NCI-H1092 (cell line): ENCODE results near the gene ESR1.
"Not testable (repeated sequence)": the region's sequence is repeated elsewhere in the genome, so short reads cannot be mapped to it uniquely, and the experiment has no call there.

Experiments used
- DNase-seq: peaks from one replicate; lab custom pipeline; 2025; lab: John Stamatoyannopoulos, UW

ESR1 gene

DNA sequence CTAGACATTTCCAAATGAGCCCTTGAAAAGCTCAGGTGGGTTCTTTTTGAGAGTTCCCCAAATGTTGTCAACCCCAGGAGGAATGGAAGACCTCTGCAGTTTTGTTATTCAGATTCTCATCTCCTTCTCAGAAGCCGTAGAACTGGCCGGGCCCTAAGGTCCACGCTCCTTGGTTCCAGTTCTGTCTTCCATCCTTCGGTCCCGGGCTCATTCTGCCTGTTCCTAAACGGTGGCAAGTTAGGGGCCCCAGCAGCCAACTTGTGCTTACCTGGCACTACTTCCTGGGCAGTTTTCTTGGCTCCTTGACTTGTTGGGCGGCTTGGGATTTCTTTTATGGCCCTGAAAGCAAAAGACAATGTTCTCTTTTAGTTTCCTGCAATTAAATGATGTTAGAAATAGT lies 6.4 kb downstream of the ESR1 start:
- DNase-seq: no peak

DNA sequence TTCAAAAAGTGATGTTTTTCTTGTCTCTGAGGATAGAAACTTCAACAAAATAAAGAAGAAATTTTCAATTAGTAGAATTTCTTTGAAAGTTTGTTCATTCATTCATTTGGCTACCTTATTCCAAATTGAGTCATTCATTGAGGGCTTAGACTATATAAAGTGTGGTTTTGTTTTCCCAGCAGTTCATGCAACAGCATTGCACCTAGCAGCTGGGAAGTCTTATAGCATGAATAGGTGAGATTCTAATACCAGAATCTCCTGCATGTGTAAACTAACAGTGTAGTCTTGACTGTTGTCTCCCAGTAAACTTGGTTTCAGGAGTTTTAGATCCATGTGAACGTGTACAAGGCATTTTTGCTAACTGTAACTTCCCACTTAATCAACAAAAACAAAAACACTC lies 7.1 kb downstream of the ESR1 start:
- no peak for DNase-seq

DNA sequence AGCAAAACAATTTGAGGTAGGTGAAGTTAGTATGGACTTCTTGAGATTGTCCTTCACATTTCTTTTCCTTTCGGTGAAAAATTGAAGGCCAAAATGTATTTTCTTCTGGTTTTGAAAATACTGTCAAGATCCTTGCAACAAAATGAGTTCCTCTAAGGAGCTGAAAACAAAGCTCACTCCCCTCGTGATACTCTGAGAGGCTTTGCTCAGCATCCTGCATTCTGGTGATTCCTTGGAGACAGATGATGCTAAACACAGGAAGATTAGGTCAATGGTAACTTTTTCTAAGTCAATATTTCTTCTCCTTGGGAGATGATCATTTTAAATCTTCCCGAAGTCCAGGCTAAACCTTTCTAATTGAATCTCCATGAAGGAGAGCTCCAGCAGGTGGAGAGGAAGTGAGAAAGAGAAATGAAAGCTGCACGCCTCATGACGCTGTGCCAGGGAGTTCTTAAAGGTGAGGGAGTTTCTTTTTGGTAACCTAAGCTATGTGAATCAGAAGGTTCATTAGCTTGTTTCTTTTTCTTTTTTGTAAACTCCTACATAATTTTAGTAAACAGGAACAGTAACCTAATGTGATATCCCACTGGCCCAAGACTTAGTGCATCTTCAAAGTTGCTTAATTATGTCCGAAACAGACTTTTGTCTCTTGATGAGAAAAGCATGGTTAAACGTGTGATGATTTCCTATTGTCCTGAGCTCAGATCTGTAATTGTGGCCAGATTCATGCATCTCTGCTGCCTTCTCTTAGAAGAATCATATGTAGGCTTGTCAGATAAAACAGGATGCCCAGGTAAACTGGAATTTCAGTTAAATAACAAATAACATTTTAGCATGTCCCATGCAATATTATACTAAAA lies 15.0 kb downstream of the ESR1 start:
- no peak for DNase-seq

DNA sequence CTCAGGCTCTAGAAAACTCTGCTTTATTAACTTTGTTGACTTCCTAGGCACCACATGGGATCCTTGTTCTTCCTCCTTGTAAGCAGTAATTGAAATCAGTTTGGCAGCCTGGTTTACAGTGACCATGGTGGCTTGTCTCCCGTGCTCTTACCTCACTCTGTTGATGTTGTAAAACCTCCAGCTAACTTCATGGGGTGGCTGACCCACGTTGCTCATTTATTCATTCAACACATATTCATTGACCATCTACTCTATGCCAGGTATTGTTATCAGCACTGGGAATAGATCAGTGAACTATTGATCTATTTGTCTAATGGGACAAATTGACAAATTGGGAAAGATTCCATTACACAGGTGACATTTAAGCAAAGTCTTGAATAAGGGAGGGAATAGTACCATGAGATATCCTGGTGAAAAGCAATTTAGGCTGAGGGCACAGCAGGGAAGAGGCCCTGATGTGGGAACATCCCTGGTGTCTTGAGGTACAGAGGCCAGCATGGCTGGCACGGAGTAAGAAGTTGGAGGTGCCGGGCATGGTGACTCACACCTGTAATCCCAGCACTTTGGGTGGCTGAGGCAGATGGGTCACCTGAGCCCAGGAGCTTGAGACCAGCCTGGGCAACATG lies 19.1 kb downstream of the ESR1 start:
- DNase-seq: no peak

DNA sequence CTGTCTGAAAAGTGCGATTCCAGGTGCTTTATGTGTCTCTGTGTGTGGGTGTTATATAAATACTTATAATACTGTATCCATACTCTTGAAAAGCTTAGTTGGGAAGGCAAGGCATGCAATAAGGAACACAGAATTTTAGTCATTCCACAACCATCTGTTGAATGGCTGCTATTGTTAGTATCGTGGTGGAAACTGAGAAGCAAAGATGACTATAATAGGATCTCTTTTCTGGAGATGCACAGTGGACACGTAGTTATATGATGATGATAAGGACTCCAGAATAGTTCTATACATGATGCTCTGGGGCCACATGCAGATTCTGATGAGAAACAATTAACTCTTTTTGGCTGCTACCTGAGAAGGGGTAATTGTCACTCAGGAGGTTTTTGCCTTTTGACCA lies 25.2 kb downstream of the ESR1 start:
- no peak for DNase-seq

DNA sequence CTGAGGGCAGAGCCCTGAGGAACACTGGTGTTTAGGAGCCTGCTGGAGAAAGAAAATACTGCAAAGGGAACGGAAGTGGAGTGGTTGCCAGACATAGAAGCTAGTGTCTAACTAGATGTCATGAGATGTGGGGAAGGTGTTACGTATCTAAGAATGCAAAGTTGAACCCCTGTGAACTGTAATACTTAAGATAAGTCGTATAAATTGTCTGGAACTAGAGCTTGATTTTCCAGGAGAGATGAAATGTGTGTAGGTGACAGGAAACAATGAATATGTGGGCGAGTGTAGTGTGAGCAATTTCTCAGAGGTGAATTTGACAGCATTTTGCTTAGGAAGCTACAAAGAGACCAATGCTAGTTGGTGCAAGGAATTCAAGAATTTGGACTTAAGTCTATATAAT lies 27.9 kb downstream of the ESR1 start:
- no peak for DNase-seq

DNA sequence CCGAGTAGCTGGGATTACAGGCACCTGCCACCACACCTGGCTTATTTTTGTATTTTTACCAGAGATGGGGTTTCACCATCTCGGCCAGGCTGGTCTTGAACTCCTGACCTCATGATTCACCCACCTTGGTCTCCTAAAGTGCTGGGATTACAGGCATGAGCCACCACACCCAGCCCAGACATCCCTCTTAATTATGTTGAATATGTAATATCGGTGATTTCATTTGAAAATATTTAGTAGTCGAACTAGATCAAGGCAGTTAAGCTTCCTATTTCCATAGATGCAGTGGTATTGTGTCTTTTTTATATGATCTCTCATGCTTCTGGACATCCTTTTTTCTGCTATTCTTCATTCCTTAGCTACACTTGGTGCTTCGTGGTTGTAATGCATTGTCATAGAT lies 29.7 kb downstream of the ESR1 start:
- DNase-seq: no peak

DNA sequence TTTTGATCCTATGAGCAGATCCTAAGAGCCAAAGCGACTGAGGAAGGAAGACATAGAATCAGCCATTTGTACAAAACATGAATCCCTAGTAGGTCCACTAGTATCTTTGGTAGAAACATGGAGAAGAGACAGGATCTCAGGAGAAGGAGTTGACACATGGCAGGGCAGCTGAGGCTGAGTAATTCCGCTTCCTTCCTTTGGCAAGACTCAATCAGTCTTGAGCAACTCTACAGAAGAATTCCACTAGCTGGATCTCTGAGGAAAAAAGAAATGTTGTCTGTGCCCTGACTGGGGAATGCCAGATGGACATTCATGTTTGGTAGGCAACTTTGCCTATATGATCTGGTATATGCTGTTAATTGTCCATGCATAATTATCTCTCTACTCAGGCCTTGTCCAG lies 35.3 kb downstream of the ESR1 start:
- no peak for DNase-seq

DNA sequence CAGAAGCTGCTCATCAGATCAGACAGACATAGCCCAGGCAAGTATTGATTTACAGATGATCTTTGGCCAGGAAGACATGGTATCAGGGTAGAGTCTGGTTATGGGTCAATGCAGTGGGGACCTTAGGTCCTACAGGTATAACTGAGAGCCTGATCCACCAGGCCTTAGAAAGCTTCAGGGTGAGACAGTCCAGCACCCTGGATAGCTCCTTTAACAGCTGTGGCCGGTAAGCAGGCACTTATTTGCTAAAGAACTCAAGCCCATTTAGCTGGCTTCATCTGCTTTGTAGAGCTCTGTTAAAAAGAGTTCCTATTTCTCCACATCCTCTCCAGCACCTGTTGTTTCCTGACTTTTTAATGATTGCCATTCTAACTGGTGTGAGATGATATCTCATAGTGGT lies 39.6 kb downstream of the ESR1 start:
- DNase-seq: no peak

DNA sequence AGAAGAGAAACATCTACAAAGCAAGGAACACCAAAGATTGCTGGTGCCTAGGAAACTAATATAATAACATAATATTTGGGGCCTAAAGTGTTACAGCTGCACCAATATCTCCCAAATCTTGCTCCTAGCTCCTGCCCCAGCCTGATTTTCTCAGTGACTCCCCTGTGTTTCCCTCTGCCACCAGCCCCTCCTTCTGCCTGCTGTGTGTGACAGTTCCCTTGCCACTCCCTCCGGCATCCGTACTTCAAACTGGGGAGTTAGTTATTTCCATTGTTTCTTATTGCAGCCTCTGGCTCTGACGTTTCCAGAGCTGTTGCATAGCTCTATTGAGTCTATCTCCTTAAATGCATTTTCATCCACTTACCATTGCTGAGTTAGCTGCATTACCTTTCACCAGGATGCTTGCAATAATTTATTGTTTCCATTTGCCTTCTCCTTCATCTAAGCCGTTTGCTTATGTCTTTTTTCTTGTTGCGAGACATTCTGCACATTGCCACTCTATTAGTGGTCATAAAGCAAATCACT lies 43.1 kb downstream of the ESR1 start:
- DNase-seq: no peak

DNA sequence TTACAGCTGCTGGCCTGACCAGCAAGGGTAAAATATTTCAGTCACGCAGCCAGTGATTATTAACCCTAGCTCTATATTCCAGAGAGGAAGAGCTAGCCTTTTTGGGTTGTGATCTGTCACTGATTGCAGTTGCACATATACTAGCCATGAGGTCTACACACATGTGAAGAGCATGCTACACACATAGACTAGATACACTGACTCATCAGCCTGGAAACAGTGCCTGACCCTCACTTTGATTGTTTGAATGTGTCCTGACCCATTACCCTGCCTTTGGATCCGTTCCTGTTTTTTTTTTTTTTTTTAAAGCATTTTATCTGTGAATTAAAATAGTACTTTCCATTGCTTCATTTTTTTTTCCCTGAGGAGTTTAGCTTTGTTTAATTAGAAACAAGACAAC lies 50.8 kb downstream of the ESR1 start:
- no peak for DNase-seq

DNA sequence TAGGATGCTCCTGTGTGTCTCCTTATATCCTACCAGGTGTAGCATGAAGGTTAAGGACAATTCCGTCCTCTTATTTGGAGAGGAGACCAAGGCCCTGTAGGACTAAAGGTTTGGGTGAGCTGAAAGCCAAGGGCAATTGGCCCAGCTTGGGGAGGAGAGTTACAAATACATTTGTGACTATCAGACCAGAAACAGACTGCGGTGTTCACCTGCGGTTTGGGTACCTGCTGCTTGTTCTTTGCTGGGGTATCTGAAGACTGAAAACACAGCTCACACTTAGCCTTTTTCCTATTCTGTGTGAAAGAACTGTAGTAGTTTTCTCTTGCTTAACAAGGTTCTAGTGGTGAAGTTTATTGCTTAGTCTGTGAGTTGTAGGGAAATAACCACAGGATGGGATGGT lies 55.0 kb downstream of the ESR1 start:
- DNase-seq: no peak

DNA sequence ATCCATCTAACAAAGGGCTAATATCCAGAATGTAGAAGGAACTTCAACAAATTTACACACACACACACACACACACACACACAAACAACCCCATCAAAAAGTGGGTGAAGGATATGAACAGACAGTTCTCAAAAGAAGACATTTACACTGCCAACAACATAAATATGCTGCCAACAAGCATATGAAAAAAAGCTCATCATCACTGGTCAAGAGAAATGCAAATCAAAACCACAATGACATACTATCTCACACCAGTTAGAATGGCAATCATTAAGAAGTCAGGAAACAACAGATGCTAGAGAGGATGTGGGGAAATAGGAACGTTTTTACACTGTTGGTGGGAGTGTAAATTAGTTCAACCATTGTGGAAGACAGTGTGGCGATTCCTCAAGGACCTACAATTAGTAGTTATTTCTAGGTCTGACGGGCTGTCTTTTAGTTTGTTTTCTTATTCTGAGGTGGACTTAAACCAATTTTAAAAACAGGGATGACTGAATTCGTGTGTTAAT lies 59.9 kb downstream of the ESR1 start:
- DNase-seq: not testable (repeated sequence)

DNA sequence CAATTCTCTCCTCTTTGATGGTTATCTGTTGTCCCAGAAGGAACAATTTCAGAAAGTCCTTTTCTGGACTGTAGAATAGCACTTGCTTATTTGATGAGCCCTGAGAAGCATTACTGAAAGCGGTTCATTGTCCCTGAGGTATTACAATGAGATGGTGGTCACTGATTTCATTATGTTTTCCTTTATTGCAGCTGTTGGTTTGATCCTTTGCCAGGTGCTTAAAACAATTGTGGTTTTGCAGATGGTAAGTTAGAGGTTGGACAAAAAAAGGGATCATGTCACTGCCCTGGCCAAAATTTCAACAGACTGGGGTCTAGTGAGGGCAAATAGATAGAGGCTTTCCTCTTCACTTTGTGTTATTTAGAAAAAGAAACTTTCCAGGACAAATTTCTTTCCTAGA lies 61.9 kb downstream of the ESR1 start:
- DNase-seq: no peak

DNA sequence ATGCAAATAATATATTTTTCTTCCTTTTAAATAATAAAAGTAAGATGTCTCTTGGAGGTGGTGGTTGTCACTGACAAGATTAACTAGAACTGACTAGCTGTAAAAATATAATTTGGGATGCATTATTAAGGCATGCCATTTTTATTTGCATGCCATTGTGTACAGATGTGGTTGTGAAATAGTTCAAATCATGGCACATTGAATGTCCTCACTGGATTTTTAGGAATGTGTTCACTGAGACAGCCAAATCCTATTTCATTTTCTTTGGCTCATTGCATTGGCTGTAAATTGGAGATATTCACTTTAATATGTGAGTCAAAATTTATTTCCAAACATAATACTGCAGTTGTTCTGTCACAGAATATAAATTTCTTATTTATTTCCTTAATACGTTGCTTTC lies 62.3 kb downstream of the ESR1 start:
- no peak for DNase-seq

DNA sequence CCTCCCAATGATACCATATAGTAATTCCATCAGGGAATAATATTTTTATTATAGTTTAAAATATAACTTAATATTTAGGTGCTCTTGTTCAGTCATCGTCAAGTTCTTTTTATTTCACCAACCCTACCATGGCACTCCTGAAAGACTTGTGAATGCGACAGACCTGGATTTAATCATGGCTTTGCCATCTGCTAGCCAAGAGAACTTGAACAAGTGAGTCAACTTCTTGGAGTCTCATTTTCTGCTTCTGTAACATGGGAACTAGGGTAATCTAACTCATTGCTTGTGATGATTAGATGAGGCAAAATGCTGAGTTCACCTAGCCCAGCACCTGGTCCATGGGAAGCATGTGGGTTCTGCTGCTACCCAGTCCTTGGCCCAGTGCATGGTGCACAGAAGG lies 62.9 kb downstream of the ESR1 start:
- no peak for DNase-seq

DNA sequence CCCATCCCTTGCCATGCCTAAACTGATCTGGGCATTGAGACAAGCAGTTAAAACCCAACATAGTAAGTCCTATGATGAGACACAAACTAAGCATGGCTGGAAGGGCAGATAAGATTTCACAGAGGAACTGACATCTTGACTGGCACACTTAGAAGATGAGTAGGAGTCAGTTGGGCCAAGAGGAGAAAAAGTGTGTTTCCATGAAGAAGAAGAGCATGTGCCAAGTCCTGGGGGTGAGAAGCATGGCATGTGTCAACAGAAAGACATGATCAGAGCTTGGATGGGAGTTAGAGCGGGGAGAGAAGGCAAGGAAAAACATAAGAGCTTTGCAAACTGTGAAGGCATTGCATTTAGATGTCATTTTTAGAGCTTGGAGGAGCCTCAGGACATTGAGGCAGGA lies 68.0 kb downstream of the ESR1 start:
- DNase-seq: no peak

DNA sequence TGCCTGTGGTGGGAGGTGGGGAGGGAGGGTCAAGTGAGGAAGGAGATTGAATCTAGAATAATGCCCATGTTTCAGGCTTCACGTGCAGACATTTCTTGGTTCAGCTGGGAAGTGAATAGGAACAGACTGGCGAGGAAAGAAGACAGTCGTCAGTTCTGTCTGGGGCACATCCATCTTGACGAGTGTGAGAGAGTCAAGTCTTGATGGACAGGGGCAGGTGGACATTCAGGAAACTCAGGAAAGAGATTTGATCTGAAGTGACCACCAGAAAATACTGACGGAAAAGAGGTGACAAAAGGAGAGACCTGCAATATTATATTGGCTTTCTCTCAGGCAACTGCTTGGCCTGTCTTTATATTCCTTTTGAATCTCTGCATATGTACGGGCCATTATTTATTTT lies 68.6 kb downstream of the ESR1 start:
- DNase-seq: no peak

DNA sequence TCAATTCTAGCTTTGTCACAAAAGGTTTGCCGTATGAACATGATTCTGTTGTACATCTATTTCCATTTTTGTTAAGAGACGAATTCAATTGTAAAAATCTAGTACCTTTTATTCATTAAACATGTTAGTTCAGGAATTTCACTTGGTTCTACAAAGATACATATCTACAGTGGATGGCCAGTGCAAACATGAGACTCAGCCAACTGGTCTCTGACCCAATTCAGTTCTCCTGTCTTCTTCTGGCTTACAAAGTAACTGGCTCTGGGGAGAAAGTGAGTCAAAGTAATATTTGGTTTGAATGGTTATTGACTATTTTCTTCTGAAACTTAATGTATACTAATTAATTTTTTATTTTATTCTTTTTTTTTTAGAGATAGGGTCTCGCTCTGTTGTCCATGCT lies 70.0 kb downstream of the ESR1 start:
- no peak for DNase-seq

DNA sequence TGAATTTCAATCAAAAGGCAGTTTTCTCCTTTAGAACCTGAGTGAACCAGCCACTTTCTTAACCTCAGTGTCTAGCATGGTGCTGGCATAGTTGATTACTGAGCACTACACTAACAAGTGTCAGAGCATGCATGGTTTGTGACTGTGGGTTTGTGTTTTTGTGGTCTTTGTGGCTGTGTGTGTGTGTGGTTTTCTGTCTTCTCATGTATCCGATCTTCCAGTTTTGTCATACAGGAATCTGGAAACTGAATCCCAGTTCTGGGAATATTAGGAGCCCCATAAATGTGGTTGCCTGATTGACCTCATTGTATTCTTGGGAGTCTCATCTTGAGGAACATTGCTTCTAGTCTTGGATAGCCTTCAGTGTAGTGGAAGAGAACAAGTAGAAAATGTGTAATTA lies 73.7 kb downstream of the ESR1 start:
- no peak for DNase-seq

DNA sequence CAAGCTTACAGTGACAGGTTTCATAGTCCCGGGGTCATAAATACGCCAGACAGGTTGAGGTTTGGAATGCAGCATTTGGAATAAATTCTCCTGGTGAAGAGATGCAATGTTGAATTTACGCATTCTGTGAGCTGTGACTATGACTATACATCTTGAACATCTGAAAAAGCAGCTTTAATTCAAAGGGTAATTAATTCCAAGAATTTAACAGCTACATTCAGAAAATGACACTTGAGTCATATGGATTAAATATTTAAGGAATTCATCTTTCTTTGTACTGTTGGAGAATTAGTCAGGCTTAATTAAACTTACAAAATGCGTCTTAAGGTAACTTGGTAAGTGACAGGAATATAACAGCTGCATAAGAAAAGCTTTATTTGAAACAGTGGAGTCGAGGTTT lies 74.7 kb downstream of the ESR1 start:
- DNase-seq: no peak

DNA sequence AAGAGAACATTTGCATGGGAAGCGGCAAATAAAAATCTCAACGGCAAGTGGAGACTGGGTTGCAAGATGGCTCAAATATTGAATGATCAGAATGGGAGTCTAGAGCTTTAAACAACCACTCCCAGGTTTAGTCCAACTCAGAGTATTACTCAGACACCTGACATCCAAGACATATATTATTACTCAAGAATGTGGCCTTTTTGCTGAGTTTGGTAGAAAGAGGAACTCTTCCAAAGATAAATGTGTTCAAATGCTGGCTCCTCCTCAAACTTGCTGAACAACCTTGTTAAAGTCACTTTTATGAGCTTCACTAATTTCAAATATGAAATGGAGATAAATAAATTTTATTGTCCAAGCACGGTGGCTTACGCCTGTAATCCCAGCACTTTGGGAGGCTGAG lies 77.8 kb downstream of the ESR1 start:
- no peak for DNase-seq

DNA sequence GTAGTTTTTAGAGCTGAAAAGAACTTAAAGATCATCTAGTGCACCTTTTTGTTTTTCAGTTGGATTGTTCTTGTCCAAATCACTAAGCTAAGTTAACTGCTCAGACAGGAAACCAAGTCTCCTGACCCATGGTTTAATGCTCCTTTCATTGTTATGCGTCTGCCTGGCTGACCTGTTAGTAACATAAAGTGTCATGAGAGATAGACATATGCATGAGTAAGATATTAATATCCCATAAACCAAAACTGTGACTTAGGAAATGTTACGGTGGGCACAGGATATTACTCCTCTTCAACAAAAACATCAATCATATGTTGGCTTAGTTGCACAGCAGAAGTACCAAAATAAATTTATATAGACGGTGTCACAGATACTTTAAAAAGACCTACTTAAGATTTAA lies 84.0 kb downstream of the ESR1 start:
- no peak for DNase-seq

DNA sequence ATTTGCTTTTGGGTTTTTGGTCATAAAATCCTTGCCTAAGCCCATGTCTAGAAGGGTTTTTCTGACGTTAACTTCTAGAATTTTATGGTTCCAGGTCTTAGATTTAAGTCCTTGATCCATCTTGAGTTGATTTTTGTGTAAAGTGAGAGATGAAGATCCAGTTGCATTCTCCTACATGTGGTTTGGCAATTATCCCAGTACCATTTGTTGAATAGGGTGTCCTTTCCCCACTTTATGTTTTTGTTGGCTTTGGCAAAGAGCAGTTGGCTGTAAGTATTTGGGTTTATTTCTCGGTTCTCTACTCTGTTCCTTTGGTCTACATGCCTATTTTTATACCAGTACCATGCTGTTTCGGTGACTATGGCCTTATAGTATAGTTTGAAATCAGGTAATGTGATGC lies 86.9 kb downstream of the ESR1 start:
- not testable (repeated sequence) for DNase-seq
